PC-9 (cell line): ENCODE results near the gene ARHGAP10. TPM values are rescaled to one million over a fixed set of nuclear protein-coding genes. Genes with fewer than 3 reads are reported as not detected.

Experiments
- BruUV-seq: library from RNA; stranded (reverse); fragments of 400-500 nt; replicated peaks from 2 replicates; lab custom pipeline; 2021; lab: Mats Ljungman, UMichigan
- CTCF ChIA-PET: fragments of 300-600 bp; sonication (Branson Sonifier 250); formaldehyde crosslinking; loops from one replicate; lab custom pipeline; 2022; ENCODE audit warnings: antibody characterized with exemption; lab: Charles Lee
- POLR2A ChIA-PET: fragments of 300-600 bp; sonication (Branson Sonifier 250); formaldehyde crosslinking; loops from one replicate; lab custom pipeline; 2022; ENCODE audit warnings: antibody characterized with exemption; ENCODE audit not compliant: unreplicated experiment; lab: Charles Lee
- DNase-seq, 2 experiments: peaks; one replicate each; pipeline versions ENCODE4 v3.0.0 to v3.0.0-alpha.2; 2015 to 2022; ENCODE audit warnings: mixed read lengths in 1 of 2
- H2AFZ ChIP-seq: fragments of 200-600 bp; sonication (generic); 2 replicates; pipeline ENCODE4 v1.8.1; 2017; ENCODE audit warnings: antibody characterized with exemption
- H3F3A ChIP-seq: fragments of 200-600 bp; sonication (generic); 2 replicates; pipeline ENCODE4 v1.8.1; 2017; ENCODE audit warnings: antibody characterized with exemption, mild to moderate bottlenecking, low read depth; ENCODE audit not compliant: insufficient read depth
- H3K27ac ChIP-seq: fragments of 200-600 bp; sonication (generic); 2 replicates; pipeline ENCODE4 v1.6.1; 2016; ENCODE audit warnings: mixed run types
- H3K27me3 ChIP-seq: fragments of 200-600 bp; sonication (generic); 2 replicates; pipeline ENCODE4 v1.6.1; 2016; ENCODE audit warnings: low read depth, mixed run types; ENCODE audit not compliant: insufficient read depth
- H3K36me3 ChIP-seq: fragments of 200-600 bp; sonication (generic); 2 replicates; pipeline ENCODE4 v1.6.1; 2016; ENCODE audit warnings: low read depth, mixed run types
- H3K4me1 ChIP-seq: fragments of 200-600 bp; sonication (generic); replicated peaks from 2 replicates; pipeline ENCODE4 v1.6.1; 2016; ENCODE audit warnings: mixed run types; ENCODE audit not compliant: insufficient read depth
- H3K4me2 ChIP-seq: fragments of 200-600 bp; sonication (generic); 2 replicates; pipeline ENCODE4 v1.6.1; 2017; ENCODE audit warnings: mixed run types
- H3K4me3 ChIP-seq: fragments of 200-600 bp; sonication (generic); 2 replicates; pipeline ENCODE4 v1.6.1; 2016; ENCODE audit warnings: mixed run types
- H3K79me2 ChIP-seq: fragments of 200-600 bp; sonication (generic); 2 replicates; pipeline ENCODE4 v1.6.1; 2017; ENCODE audit warnings: low read depth, mixed run types
- H3K9me2 ChIP-seq: fragments of 200-600 bp; sonication (generic); 2 replicates; pipeline ENCODE4 v1.8.1; 2017; ENCODE audit warnings: mild to moderate bottlenecking; ENCODE audit not compliant: insufficient read depth
- H3K9me3 ChIP-seq: fragments of 200-600 bp; sonication (generic); 2 replicates; pipeline ENCODE4 v1.8.1; 2016; ENCODE audit warnings: low read depth; ENCODE audit not compliant: insufficient read depth
- H4K20me1 ChIP-seq: fragments of 200-600 bp; sonication (generic); 2 replicates; pipeline ENCODE4 v1.8.1; 2017; ENCODE audit not compliant: insufficient read depth
- CTCF ChIP-seq: fragments of 200-600 bp; sonication (generic); conservative IDR thresholded peaks from 2 replicates; pipeline ENCODE4 v1.6.1; 2017; ENCODE audit warnings: mixed run types, antibody characterized with exemption, mild to moderate bottlenecking, moderate library complexity
- EZH2 ChIP-seq: fragments of 200-600 bp; sonication (generic); IDR thresholded peaks from 2 replicates; pipeline ENCODE4 v1.8.0; 2017; ENCODE audit warnings: antibody characterized with exemption, low read depth
- intact Hi-C: fragments of 100-400 bp; cut with micrococcal nuclease; formaldehyde crosslinking; loops from one replicate; pipeline ENCODE4 v1.10.0; 2022; ENCODE audit not compliant: unreplicated experiment
- total RNA-seq: library from RNA; stranded (reverse); gene quantifications from 2 replicates; pipeline ENCODE4 v1.2.3, GENCODE V29; 2021

ARHGAP10 gene
- total RNA-seq, 1 experiment from 2014 or later: 27.5 TPM

- Histone ChIP-seq H3F3A (peaks cover 14% of the 10 kb centered on the region), H3K27me3 (no peaks in the 10 kb centered on the region), H3K9me3 (no peaks in the 10 kb centered on the region), H3K4me3 (no peak overlapping the region), H3K79me2 (no peaks in the 10 kb centered on the region), H3K9me2 (no peaks in the 10 kb centered on the region), H3K27ac (no peak overlapping the region), H3K36me3 (no peaks in the 10 kb centered on the region), H3K4me1 (peaks cover 10% of the 10 kb centered on the region), H2AFZ (no peak overlapping the region), H4K20me1 (no peaks in the 10 kb centered on the region), H3K4me2 (no peak overlapping the region)
- CTCF ChIA-PET: no interaction called here
- no peak for DNase-seq
- intact Hi-C loops: no loop called here
- POLR2A ChIA-PET: no interaction called here
- BruUV-seq: no TSS peak
- TF ChIP-seq CTCF (no peak), EZH2 (no peak)
These were observed 272.5 kb downstream of the ARHGAP10 start for GRCh38 chr4:148004228-148004857.

- TF ChIP-seq EZH2 (no peak), CTCF (no peak)
- CTCF ChIA-PET: no interaction called here
- no TSS peak for BruUV-seq
- no peak overlapping the region for H3K4me2 ChIP-seq
- H3K9me3 ChIP-seq: no peaks in the 10 kb centered on the region; the same call in 1 of the 2 replicates
- no peaks in the 10 kb centered on the region for H3K79me2 ChIP-seq
- no peaks in the 10 kb centered on the region for H3K27me3 ChIP-seq
- H3K27ac ChIP-seq: no peak overlapping the region
- no peak overlapping the region for H3K4me3 ChIP-seq
- intact Hi-C loops: no loop called here
- no peak for DNase-seq
- H3K9me2 ChIP-seq: no peaks in the 10 kb centered on the region
- H3K4me1 ChIP-seq: peaks cover 10% of the 10 kb centered on the region
- H3F3A ChIP-seq: peaks cover 14% of the 10 kb centered on the region
- H3K36me3 ChIP-seq: no peaks in the 10 kb centered on the region
- no peaks in the 10 kb centered on the region for H4K20me1 ChIP-seq
- H2AFZ ChIP-seq: no peak overlapping the region
- POLR2A ChIA-PET: no interaction called here
These were observed 274.1 kb downstream of the ARHGAP10 start for GRCh38 chr4:148006001-148006400.

- peak overlapping the region; percentile 45 for H3K4me2 ChIP-seq
- no peaks in the 10 kb centered on the region for H4K20me1 ChIP-seq
- no peaks in the 10 kb centered on the region for H3K9me2 ChIP-seq
- peak overlapping the region; percentile 31 for H3K27ac ChIP-seq
- TF ChIP-seq EZH2 (no peak), CTCF (no peak)
- BruUV-seq: no TSS peak
- peaks cover 14% of the 10 kb centered on the region for H3F3A ChIP-seq
- intact Hi-C loops: no loop called here
- H3K36me3 ChIP-seq: no peaks in the 10 kb centered on the region
- H3K9me3 ChIP-seq: no peaks in the 10 kb centered on the region; the same call in 1 of the 2 replicates
- H3K4me3 ChIP-seq: no peak overlapping the region
- no peaks in the 10 kb centered on the region for H3K27me3 ChIP-seq
- peak; percentile 29 to 91 for DNase-seq
- CTCF ChIA-PET: no interaction called here
- H3K4me1 ChIP-seq: peaks cover 10% of the 10 kb centered on the region
- H3K79me2 ChIP-seq: no peaks in the 10 kb centered on the region
- POLR2A ChIA-PET: interaction anchor here (0.5 to 0.7 kb wide), 2 partner anchors 52 to 824 kb away, joined by 3 read pairs; no protein-coding TSS in a partner anchor
- H2AFZ ChIP-seq: no peak overlapping the region
These were observed 275.4 kb downstream of the ARHGAP10 start for GRCh38 chr4:148007314-148007760.
